Endothelial cell of umbilical vein (primary cell): ENCODE data around the gene STAT5B. TPM values are rescaled to one million over a fixed set of nuclear protein-coding genes. Genes with fewer than 3 reads are reported as not detected.

Experiments used
- BruUV-seq: library from RNA; stranded (reverse); fragments of 400-500 nt; replicated peaks from 2 replicates; lab custom pipeline; 2021; lab: Mats Ljungman, UMichigan
- CTCF ChIA-PET: fragments of 300-600, 350-600 bp; sonication (Branson Sonifier 250); formaldehyde crosslinking; loops from one replicate; lab custom pipeline; 2021; ENCODE audit warnings: antibody characterized with exemption, inconsistent platforms; lab: Charles Lee
- POLR2A ChIA-PET: fragments of 300-600, 350-600 bp; sonication (Branson Sonifier 250); formaldehyde crosslinking; loops from one replicate; lab custom pipeline; 2021; ENCODE audit warnings: antibody characterized with exemption, inconsistent platforms; lab: Charles Lee
- DNase-seq: peaks from one replicate; pipeline ENCODE4 v3.0.0-alpha.2; 2011; ENCODE audit warnings: low read depth, low spot score
- FAIRE-seq: peaks from 2 replicates; lab custom pipeline; 2011; peaks lifted over from hg19 to GRCh38; lab: Jason Lieb, UNC
- H2AFZ ChIP-seq: 2 replicates; pipeline ENCODE4 v1.6.0; 2012; ENCODE audit warnings: low read depth, low read length, control low read depth, inconsistent platforms
- H3K27ac ChIP-seq: 2 replicates; pipeline ENCODE4 v1.5.1; 2011; ENCODE audit warnings: low read depth, mild to moderate bottlenecking, control low read depth, low read length, moderate library complexity; ENCODE audit not compliant: insufficient read depth
- H3K27me3 ChIP-seq, 2 experiments: 2 replicates each; pipeline versions ENCODE4 v1.6.0 to v1.6.1; 2011; ENCODE audit warnings: low read length in 2 of 2, mixed read lengths in 1 of 2; ENCODE audit not compliant: control insufficient read depth in 2 of 2, insufficient read depth in 2 of 2
- H3K36me3 ChIP-seq, 2 experiments: 2 replicates in 1 of 2; 3 replicates in 1 of 2; pipeline ENCODE4 v1.5.1; 2011; ENCODE audit warnings: low read length in 2 of 2, mild to moderate bottlenecking in 1 of 2, moderate library complexity in 1 of 2; ENCODE audit not compliant: control insufficient read depth in 2 of 2, insufficient read depth in 2 of 2; ENCODE audit errors: extremely low read depth in 1 of 2
- H3K4me1 ChIP-seq: 3 replicates; pipeline ENCODE4 v1.5.1; 2011; ENCODE audit warnings: mild to moderate bottlenecking, low read length; ENCODE audit not compliant: control insufficient read depth, insufficient read depth; ENCODE audit errors: extremely low read depth
- H3K4me2 ChIP-seq: 2 replicates; pipeline ENCODE4 v1.6.1; 2011; ENCODE audit warnings: low read length, control low read depth, mixed read lengths; ENCODE audit not compliant: insufficient read depth
- H3K4me3 ChIP-seq, 3 experiments: fragments of 200-600 bp in 1 of 3; sonication (generic), shearing (Covaris generic) in 1 of 3; replicated peaks in 1 of 3; 2 replicates each; pipeline ENCODE4 v1.5.1; 2011 to 2016; ENCODE audit warnings: control low read depth in 3 of 3, low read length in 3 of 3, mild to moderate bottlenecking in 2 of 3, inconsistent platforms in 1 of 3, low read depth in 1 of 3, moderate library complexity in 1 of 3; ENCODE audit not compliant: insufficient read depth in 1 of 3
- H3K79me2 ChIP-seq: 2 replicates; pipeline ENCODE4 v1.6.0; 2012; ENCODE audit warnings: low read length, inconsistent platforms; ENCODE audit not compliant: control insufficient read depth, insufficient read depth
- H3K9ac ChIP-seq: replicated peaks from 2 replicates; pipeline ENCODE3; 2011; ENCODE audit warnings: low read length, control low read depth; ENCODE audit not compliant: insufficient read depth; ENCODE audit errors: extremely low read depth
- H3K9me1 ChIP-seq: replicated peaks from 3 replicates; pipeline ENCODE4 v1.6.0; 2011; ENCODE audit warnings: mild to moderate bottlenecking, low read length; ENCODE audit not compliant: control insufficient read depth, insufficient read depth; ENCODE audit errors: extremely low read depth
- H3K9me3 ChIP-seq: replicated peaks from 2 replicates; pipeline ENCODE4 v1.5.1; 2012; ENCODE audit warnings: low read length, inconsistent platforms; ENCODE audit not compliant: control insufficient read depth, insufficient read depth
- H4K20me1 ChIP-seq: replicated peaks from 2 replicates; pipeline ENCODE3; 2011; ENCODE audit warnings: mild to moderate bottlenecking, low read length; ENCODE audit not compliant: control insufficient read depth, insufficient read depth; ENCODE audit errors: extremely low read depth
- EZH2 ChIP-seq: IDR thresholded peaks from 2 replicates; pipeline ENCODE4 v1.6.1; 2012; ENCODE audit warnings: borderline replicate concordance, low read depth, mild to moderate bottlenecking, moderate library complexity, low read length, inconsistent platforms; ENCODE audit not compliant: severe bottlenecking
- FOS ChIP-seq: IDR thresholded peaks from 2 replicates; pipeline ENCODE4 v1.6.1; 2011; ENCODE audit warnings: mild to moderate bottlenecking, low read length, moderate library complexity, borderline replicate concordance; ENCODE audit not compliant: insufficient read depth
- GATA2 ChIP-seq: IDR thresholded peaks from 2 replicates; pipeline ENCODE4 v1.7.0; 2011; ENCODE audit warnings: low read depth, mild to moderate bottlenecking, moderate library complexity, mixed read lengths, low read length; ENCODE audit not compliant: insufficient read length, insufficient read depth
- JUN ChIP-seq: IDR thresholded peaks from 2 replicates; pipeline ENCODE4 v1.6.1; 2011; ENCODE audit warnings: borderline replicate concordance, low read depth; ENCODE audit not compliant: insufficient read length, insufficient read depth
- MYC ChIP-seq: IDR thresholded peaks from one replicate; pipeline ENCODE4 v1.6.1; 2011; ENCODE audit warnings: mild to moderate bottlenecking, low read depth, low read length
- POLR2A ChIP-seq: IDR thresholded peaks from 2 replicates; pipeline ENCODE4 v1.6.1; 2012; ENCODE audit warnings: low read depth, mild to moderate bottlenecking, control low read depth, low read length
- POLR2AphosphoS5 ChIP-seq: IDR thresholded peaks from 2 replicates; pipeline ENCODE4 v1.6.1; 2012; ENCODE audit warnings: low read depth, mild to moderate bottlenecking, control low read depth, low read length, moderate library complexity; ENCODE audit not compliant: insufficient read depth
- dilution Hi-C: fragments of 300-500 bp; cut with MboI; formaldehyde crosslinking; loops from one replicate; pipeline ENCODE4 v1.15.0; 2019; ENCODE audit warnings: low sequenced_read_pairs; ENCODE audit not compliant: extremely low pct_ligation_motif_present
- intact Hi-C: fragments of 100-400 bp; cut with micrococcal nuclease; formaldehyde crosslinking; loops from one replicate; pipeline ENCODE4 v1.10.0; 2022
- polyA plus RNA-seq, 4 experiments: library from polyadenylated mRNA; depleted of rRNA in 3 of 4; stranded (reverse) in 3 of 4; unstranded in 1 of 4; fragments of >200 nt; gene quantifications; 2 replicates each; pipeline versions ENCODE4 v1.2.1 to v1.2.3, GENCODE V29; 2011 to 2012; ENCODE audit warnings: missing spikeins in 1 of 4
- total RNA-seq: library from RNA; stranded (reverse); gene quantifications from 2 replicates; pipeline ENCODE4 v1.2.3, GENCODE V29; 2021
- TF ChIP-seq, protein P1 (sequence below): IDR thresholded peaks from 2 replicates; pipeline ENCODE4 v1.6.1; 2011; ENCODE audit not compliant: insufficient read depth, insufficient read length
- TF ChIP-seq, protein P2 (sequence below), 2 donors: IDR thresholded peaks; 1 replicate in 1 of 2; 2 replicates in 1 of 2; pipeline ENCODE4 v1.5.1; 2011; ENCODE audit warnings: low read length in 2 of 2, mild to moderate bottlenecking in 2 of 2, moderate library complexity in 2 of 2, control low read depth in 1 of 2, inconsistent platforms in 1 of 2, low read depth in 1 of 2; ENCODE audit not compliant: insufficient read depth in 1 of 2; ENCODE audit errors: extremely low read depth in 1 of 2

STAT5B gene
- total and polyA plus RNA-seq, 2 donors (not counting 3 experiments of a cell fraction or from before 2014, with no cell fraction given) = 43.3 to 53.7 TPM

DNA sequence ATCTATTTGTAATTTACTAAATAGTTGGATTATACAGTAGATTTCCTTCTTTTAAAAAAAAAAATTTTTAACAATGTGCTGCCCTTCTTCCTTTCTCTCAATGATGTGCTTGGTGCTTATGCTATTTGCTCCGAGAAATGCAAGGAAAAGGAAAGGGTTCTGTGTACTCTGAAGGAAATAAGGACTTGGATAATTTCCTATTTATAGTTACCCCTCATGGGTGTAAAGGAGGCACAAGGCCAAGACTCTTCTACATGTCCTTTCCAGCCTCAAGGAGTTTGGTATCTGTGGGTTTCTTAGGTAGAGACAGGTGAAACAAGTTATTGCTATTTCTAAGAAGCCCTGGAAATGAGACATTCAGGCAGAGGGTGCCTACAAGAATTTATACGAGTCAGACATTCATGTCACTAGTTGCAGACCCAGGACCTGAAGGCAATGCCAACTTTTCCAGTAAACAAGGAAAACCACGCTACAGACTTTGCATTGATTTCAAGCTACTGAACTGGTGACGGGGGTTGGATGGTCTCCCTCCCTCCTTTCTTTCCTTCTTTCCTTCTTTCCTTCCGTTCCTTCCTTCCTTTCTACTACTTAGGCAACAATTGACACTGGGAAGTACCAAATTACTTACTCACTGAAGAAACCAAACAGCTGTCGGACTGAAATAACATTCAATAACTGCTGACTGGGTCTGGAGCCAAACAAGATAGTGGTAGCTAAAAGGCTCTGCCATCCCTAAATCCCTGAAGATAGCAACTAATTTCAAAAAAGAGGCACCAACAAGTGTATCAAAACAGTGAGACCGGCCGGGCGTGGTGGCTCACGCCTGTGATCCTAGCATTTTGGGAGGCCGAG lies 48.1 kb downstream of the STAT5B start:
- no peaks in the 10 kb centered on the region for H3K9me3 ChIP-seq
- intact Hi-C loops = no loop called here
- H2AFZ ChIP-seq = no peak overlapping the region
- FAIRE-seq = peak; percentile 73
- no peaks in the 10 kb centered on the region for H3K9me1 ChIP-seq
- CTCF ChIA-PET = interaction anchor here (0.7 to 2.0 kb wide), 2 partner anchors 18 to 23 kb away, joined by 3 to 7 read pairs; no protein-coding TSS in a partner anchor
- H3K9ac ChIP-seq = no peak overlapping the region
- dilution Hi-C loops = no loop called here
- peak; percentile 64 for DNase-seq
- H3K27ac ChIP-seq = peak overlapping the region; percentile 14
- no peak for TF ChIP-seq POLR2A
- TF ChIP-seq GATA2 = no peak
- TF ChIP-seq, protein P1, sequence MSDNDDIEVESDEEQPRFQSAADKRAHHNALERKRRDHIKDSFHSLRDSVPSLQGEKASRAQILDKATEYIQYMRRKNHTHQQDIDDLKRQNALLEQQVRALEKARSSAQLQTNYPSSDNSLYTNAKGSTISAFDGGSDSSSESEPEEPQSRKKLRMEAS = no peak
- no peak for TF ChIP-seq MYC
- TF ChIP-seq, protein P2, sequence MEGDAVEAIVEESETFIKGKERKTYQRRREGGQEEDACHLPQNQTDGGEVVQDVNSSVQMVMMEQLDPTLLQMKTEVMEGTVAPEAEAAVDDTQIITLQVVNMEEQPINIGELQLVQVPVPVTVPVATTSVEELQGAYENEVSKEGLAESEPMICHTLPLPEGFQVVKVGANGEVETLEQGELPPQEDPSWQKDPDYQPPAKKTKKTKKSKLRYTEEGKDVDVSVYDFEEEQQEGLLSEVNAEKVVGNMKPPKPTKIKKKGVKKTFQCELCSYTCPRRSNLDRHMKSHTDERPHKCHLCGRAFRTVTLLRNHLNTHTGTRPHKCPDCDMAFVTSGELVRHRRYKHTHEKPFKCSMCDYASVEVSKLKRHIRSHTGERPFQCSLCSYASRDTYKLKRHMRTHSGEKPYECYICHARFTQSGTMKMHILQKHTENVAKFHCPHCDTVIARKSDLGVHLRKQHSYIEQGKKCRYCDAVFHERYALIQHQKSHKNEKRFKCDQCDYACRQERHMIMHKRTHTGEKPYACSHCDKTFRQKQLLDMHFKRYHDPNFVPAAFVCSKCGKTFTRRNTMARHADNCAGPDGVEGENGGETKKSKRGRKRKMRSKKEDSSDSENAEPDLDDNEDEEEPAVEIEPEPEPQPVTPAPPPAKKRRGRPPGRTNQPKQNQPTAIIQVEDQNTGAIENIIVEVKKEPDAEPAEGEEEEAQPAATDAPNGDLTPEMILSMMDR (IDR thresholded peaks at IDR 0.05; ENCODE audit: extremely low read depth in 1 of 2, insufficient read depth in 1 of 2, low read depth in 1 of 2, low read length in 2 of 2) = no peak
- TF ChIP-seq POLR2AphosphoS5 = no peak
- TF ChIP-seq EZH2 = no peak
- TF ChIP-seq JUN = no peak
- no peak for TF ChIP-seq FOS
- H3K27me3 ChIP-seq = no peaks in the 10 kb centered on the region
- H3K4me3 ChIP-seq = no peak overlapping the region
- H3K4me2 ChIP-seq = peak overlapping the region; percentile 58
- H3K36me3 ChIP-seq = peaks cover 5 to 15% of the 10 kb centered on the region in 2 experiments
- peaks cover 2% of the 10 kb centered on the region for H3K79me2 ChIP-seq
- no peaks in the 10 kb centered on the region for H4K20me1 ChIP-seq
- POLR2A ChIA-PET = no interaction called here
- no TSS peak for BruUV-seq
- peaks cover 17% of the 10 kb centered on the region for H3K4me1 ChIP-seq
